ENCODE data around the gene SUGCT. TPM values are rescaled to one million over a fixed set of nuclear protein-coding genes. Genes with fewer than 3 reads are reported as not detected.

The SUGCT gene
- total RNA-seq, 4 donors from 2014 or later, result 1.1 to 3.6 (median 2.6) TPM

- TF ChIP-seq, protein P1, sequence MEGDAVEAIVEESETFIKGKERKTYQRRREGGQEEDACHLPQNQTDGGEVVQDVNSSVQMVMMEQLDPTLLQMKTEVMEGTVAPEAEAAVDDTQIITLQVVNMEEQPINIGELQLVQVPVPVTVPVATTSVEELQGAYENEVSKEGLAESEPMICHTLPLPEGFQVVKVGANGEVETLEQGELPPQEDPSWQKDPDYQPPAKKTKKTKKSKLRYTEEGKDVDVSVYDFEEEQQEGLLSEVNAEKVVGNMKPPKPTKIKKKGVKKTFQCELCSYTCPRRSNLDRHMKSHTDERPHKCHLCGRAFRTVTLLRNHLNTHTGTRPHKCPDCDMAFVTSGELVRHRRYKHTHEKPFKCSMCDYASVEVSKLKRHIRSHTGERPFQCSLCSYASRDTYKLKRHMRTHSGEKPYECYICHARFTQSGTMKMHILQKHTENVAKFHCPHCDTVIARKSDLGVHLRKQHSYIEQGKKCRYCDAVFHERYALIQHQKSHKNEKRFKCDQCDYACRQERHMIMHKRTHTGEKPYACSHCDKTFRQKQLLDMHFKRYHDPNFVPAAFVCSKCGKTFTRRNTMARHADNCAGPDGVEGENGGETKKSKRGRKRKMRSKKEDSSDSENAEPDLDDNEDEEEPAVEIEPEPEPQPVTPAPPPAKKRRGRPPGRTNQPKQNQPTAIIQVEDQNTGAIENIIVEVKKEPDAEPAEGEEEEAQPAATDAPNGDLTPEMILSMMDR (IDR thresholded peaks at IDR 0.05), result no peak
- ATAC-seq (ENCODE audit: low FRiP score) (no peak), DNase-seq (ENCODE audit: low spot score) (no peak)
These were observed 323.1 kb downstream of the SUGCT start for GRCh38 chr7:40457776-40458480.

DNA sequence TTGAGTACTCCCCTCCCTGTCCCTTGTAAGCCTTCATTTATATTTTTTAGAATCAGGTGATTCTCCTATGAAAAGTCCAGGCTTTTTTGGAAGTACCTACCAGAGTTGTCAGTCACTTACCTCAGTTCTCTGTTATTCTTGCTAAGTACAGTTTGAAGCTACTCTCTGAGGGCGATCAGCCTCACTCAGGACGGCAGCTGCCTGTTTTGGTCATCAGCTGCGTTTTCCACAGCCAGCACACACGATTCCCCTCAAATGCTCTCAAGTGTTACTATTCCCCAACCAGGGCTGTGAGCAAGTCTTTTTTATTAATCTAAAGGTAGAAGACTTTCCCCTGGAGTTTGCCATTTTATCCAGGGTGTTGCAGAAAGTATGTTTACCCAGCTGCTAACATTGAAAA lies 328.6 kb downstream of the SUGCT start:
- ATAC-seq (ENCODE audit: low FRiP score), result no peak
- TF ChIP-seq, protein P1 (IDR thresholded peaks at IDR 0.05), result no peak

DNA sequence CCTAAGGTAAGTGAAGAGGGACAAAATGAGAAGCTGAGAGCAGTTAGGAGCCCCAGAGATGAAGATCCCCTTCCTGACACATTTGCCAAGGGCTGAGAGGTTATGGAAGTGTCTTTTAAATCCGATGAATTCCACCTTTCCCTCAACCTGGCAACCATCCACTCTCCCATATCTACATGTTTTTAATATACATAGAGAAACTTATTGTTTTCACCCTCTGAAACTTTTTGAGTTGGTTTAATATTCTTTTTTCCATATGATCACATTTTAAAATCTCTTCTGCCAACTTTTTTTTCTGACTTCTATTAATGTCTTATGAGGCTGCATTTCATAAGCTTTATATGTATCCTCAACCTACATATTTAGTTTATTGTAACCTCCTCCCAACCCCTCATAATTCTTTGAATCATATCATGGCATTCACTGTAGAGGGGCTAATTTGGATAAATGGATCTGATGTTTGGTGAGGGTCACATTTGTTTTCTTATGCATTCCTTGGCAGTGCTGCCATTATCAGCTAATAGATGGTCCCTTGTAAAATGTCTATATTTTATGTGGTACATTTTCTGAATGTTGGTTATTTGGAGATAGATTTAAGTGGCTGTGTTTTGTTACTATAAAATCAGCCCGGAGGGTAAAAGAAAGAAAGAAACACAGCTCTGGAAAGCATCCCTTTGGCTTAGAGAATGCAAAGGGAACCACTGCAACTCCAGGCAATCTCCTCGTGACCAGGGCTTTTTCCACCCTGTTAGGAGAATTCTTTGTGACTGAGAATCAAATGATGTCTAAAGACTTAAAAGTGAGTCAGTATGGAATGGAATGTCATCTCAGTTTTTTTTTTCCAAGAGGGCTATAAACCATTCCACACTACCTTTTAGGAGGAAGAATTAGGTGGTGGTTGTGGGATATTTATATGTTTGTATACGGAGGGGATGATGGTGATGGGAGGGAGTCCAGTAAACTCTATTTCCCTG lies 334.4 kb downstream of the SUGCT start:
- ATAC-seq (ENCODE audit: low FRiP score) (no peak), DNase-seq (ENCODE audit: low spot score) (no peak)
- TF ChIP-seq, protein P1 (IDR thresholded peaks at IDR 0.05), result no peak

More for the DNA sequence above, 328.6 kb downstream of the SUGCT start:
- DNase-seq (ENCODE audit: low spot score), result no peak

- ATAC-seq (ENCODE audit: low FRiP score) (no peak), DNase-seq (ENCODE audit: low spot score) (no peak)
- TF ChIP-seq, protein P1 (IDR thresholded peaks at IDR 0.05), result no peak
These were observed 335.3 kb downstream of the SUGCT start for GRCh38 chr7:40470091-40470592.

DNA sequence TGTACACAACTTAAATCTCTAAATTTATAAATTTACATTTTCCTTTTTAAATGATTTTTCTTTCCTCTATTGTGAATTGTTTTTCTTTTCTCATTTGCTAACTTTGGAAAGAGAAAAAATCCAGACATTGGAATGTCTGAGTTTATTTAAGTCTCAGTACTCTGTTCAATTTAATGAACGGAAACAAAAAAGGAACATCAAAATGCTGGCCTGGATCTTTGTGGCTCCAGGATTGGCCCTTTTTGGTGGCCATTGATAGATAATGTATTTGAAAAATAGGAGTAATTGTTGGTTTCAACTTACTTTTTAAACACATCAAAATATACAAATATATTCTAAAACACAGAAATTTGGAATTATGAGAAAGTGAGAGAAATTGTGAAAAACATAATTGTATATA lies 336.0 kb downstream of the SUGCT start:
- ATAC-seq (ENCODE audit: low FRiP score) (no peak), DNase-seq (ENCODE audit: low spot score) (no peak)

GRCh38 chr7:40471891-40472290 lies 337.1 kb downstream of the SUGCT start:
- TF ChIP-seq, protein P1 (IDR thresholded peaks at IDR 0.05), result no peak
- DNase-seq (ENCODE audit: low spot score) (no peak), ATAC-seq (ENCODE audit: low FRiP score) (no peak)

More for the DNA sequence above, 336.0 kb downstream of the SUGCT start:
- TF ChIP-seq, protein P1 (IDR thresholded peaks at IDR 0.05), result no peak
